ENCODE data around the gene FLNC.

DNA sequence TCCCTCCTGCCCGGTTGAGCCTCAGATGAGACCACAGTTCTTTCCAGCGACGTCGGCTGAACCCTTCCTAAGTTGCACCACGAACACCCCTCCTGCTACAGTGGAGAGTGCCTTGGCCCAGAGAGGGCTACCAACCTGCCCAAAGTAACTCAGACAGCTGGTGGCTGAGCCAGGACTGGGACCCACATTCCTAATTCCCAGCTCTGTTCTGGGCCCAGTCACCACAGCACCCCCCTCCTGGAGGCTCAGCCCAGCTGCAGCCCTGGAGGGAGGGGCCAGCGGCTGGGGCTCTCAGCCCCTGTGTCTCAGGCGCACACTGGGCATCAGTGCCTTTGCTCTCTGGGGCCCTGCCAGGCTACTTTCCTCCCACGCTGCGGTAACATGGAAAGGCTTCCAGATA, 43.0 kb downstream of the FLNC start:
- TF ChIP-seq, protein P1, sequence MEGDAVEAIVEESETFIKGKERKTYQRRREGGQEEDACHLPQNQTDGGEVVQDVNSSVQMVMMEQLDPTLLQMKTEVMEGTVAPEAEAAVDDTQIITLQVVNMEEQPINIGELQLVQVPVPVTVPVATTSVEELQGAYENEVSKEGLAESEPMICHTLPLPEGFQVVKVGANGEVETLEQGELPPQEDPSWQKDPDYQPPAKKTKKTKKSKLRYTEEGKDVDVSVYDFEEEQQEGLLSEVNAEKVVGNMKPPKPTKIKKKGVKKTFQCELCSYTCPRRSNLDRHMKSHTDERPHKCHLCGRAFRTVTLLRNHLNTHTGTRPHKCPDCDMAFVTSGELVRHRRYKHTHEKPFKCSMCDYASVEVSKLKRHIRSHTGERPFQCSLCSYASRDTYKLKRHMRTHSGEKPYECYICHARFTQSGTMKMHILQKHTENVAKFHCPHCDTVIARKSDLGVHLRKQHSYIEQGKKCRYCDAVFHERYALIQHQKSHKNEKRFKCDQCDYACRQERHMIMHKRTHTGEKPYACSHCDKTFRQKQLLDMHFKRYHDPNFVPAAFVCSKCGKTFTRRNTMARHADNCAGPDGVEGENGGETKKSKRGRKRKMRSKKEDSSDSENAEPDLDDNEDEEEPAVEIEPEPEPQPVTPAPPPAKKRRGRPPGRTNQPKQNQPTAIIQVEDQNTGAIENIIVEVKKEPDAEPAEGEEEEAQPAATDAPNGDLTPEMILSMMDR (conservative IDR thresholded peaks at IDR 0.05 in 1 of 2, IDR thresholded peaks at IDR 0.05 in 1 of 2; ENCODE audit: extremely low read depth in 1 of 2, insufficient read depth in 1 of 2, low read depth in 1 of 2, low read length in 2 of 2), result no peak
- TF ChIP-seq EZH2 (IDR thresholded peaks at IDR 0.05; ENCODE audit: borderline replicate concordance, low read length), result no peak
